Ishikawa (cell line): ENCODE data around the gene SERPINB5.

Source experiments
- CEBPB ChIP-seq: IDR thresholded peaks from 2 replicates; pipeline ENCODE4 v1.6.1; 2012
- CREB1 ChIP-seq: IDR thresholded peaks from 2 replicates; pipeline ENCODE4 v1.6.1; 2012; ENCODE audit warnings: low read depth
- EGR1 ChIP-seq: IDR thresholded peaks from 2 replicates; pipeline ENCODE4 v1.6.1; 2012
- EP300 ChIP-seq: IDR thresholded peaks from 2 replicates; pipeline ENCODE4 v1.6.1; 2012; ENCODE audit warnings: borderline replicate concordance
- FOXM1 ChIP-seq: IDR thresholded peaks from 2 replicates; pipeline ENCODE4 v1.6.1; 2012; ENCODE audit warnings: low read depth, borderline replicate concordance
- NFIC ChIP-seq: IDR thresholded peaks from 2 replicates; pipeline ENCODE4 v1.6.1; 2012
- RAD21 ChIP-seq: IDR thresholded peaks from 2 replicates; pipeline ENCODE4 v1.6.1; 2012; ENCODE audit warnings: low read depth
- TAF1 ChIP-seq: IDR thresholded peaks from 2 replicates; pipeline ENCODE4 v1.6.1; 2012; ENCODE audit warnings: low read depth, mild to moderate bottlenecking
- TEAD4 ChIP-seq: IDR thresholded peaks from 2 replicates; pipeline ENCODE4 v1.6.1; 2012
- TF ChIP-seq, protein P1 (sequence below): IDR thresholded peaks from 2 replicates; pipeline ENCODE4 v1.6.1; 2012
- TF ChIP-seq, protein P2 (sequence below): IDR thresholded peaks from 2 replicates; pipeline ENCODE4 v1.6.1; 2012; ENCODE audit warnings: low read depth, mild to moderate bottlenecking
- TF ChIP-seq, protein P3 (sequence below): IDR thresholded peaks from 2 replicates; pipeline ENCODE4 v1.6.1; 2012

DNA sequence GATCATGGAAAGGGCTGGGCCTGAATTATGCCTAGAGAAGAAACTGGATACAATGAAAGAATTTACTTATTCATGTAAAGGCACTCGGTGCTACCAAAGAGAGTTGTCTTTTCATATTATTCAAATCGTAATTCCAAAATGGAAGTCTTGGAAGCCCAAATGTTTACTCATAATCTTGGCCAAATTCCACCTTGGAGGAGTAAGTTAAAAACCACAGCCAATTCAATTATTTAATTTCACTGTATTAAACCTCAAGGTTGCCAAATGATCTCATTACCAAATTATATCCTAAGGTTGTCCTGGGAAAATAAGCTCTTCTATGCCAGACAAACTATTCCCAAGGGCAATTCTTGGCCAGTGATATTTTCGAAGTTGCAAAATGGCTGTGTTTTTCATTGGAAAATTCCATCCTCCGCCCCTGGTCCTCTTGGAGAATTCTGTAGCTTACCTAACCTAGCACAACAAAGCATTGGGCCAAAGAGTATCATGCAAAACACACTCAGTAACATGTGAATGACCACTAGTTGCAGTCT, 43.4 kb upstream of the SERPINB5 start:
- TF ChIP-seq EP300 (no peak), FOXM1 (no peak), RAD21 (no peak), TAF1 (no peak), CEBPB (no peak), TEAD4 (no peak), CREB1 (no peak), NFIC (no peak), EGR1 (no peak)
- TF ChIP-seq, protein P1, sequence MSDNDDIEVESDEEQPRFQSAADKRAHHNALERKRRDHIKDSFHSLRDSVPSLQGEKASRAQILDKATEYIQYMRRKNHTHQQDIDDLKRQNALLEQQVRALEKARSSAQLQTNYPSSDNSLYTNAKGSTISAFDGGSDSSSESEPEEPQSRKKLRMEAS = no peak
- TF ChIP-seq, protein P2, sequence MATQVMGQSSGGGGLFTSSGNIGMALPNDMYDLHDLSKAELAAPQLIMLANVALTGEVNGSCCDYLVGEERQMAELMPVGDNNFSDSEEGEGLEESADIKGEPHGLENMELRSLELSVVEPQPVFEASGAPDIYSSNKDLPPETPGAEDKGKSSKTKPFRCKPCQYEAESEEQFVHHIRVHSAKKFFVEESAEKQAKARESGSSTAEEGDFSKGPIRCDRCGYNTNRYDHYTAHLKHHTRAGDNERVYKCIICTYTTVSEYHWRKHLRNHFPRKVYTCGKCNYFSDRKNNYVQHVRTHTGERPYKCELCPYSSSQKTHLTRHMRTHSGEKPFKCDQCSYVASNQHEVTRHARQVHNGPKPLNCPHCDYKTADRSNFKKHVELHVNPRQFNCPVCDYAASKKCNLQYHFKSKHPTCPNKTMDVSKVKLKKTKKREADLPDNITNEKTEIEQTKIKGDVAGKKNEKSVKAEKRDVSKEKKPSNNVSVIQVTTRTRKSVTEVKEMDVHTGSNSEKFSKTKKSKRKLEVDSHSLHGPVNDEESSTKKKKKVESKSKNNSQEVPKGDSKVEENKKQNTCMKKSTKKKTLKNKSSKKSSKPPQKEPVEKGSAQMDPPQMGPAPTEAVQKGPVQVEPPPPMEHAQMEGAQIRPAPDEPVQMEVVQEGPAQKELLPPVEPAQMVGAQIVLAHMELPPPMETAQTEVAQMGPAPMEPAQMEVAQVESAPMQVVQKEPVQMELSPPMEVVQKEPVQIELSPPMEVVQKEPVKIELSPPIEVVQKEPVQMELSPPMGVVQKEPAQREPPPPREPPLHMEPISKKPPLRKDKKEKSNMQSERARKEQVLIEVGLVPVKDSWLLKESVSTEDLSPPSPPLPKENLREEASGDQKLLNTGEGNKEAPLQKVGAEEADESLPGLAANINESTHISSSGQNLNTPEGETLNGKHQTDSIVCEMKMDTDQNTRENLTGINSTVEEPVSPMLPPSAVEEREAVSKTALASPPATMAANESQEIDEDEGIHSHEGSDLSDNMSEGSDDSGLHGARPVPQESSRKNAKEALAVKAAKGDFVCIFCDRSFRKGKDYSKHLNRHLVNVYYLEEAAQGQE = no peak
- TF ChIP-seq, protein P3, sequence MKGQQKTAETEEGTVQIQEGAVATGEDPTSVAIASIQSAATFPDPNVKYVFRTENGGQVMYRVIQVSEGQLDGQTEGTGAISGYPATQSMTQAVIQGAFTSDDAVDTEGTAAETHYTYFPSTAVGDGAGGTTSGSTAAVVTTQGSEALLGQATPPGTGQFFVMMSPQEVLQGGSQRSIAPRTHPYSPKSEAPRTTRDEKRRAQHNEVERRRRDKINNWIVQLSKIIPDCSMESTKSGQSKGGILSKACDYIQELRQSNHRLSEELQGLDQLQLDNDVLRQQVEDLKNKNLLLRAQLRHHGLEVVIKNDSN = no peak
